IMR-90 (cell line): ENCODE results near the gene FAM186B.

Experiments
- MXI1 ChIP-seq: IDR thresholded peaks from 2 replicates; pipeline ENCODE4 v1.6.1; 2012; ENCODE audit warnings: low read depth, mild to moderate bottlenecking, low read length, moderate library complexity, borderline replicate concordance
- POLR2A ChIP-seq: IDR thresholded peaks from 2 replicates; pipeline ENCODE4 v1.6.1; 2012; ENCODE audit warnings: mild to moderate bottlenecking, low read depth, low read length
- RFX5 ChIP-seq: IDR thresholded peaks from 2 replicates; pipeline ENCODE4 v1.8.0; 2012; ENCODE audit warnings: low read depth, mild to moderate bottlenecking, low read length, moderate library complexity
- TF ChIP-seq, protein P1 (sequence below): conservative IDR thresholded peaks from 2 replicates; pipeline ENCODE4 v1.5.1; 2012; ENCODE audit warnings: mild to moderate bottlenecking, low read depth, low read length, improper control_type of control experiment
- TF ChIP-seq, protein P2 (sequence below): fragments of 150-350 bp; IDR thresholded peaks from 2 replicates; pipeline ENCODE4 v1.6.1; 2017; ENCODE audit warnings: mild to moderate bottlenecking, antibody characterized with exemption, low read length, low read depth

- TF ChIP-seq, protein P1, sequence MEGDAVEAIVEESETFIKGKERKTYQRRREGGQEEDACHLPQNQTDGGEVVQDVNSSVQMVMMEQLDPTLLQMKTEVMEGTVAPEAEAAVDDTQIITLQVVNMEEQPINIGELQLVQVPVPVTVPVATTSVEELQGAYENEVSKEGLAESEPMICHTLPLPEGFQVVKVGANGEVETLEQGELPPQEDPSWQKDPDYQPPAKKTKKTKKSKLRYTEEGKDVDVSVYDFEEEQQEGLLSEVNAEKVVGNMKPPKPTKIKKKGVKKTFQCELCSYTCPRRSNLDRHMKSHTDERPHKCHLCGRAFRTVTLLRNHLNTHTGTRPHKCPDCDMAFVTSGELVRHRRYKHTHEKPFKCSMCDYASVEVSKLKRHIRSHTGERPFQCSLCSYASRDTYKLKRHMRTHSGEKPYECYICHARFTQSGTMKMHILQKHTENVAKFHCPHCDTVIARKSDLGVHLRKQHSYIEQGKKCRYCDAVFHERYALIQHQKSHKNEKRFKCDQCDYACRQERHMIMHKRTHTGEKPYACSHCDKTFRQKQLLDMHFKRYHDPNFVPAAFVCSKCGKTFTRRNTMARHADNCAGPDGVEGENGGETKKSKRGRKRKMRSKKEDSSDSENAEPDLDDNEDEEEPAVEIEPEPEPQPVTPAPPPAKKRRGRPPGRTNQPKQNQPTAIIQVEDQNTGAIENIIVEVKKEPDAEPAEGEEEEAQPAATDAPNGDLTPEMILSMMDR = no peak
- no peak for TF ChIP-seq POLR2A
- TF ChIP-seq MXI1 = no peak
- TF ChIP-seq, protein P2, sequence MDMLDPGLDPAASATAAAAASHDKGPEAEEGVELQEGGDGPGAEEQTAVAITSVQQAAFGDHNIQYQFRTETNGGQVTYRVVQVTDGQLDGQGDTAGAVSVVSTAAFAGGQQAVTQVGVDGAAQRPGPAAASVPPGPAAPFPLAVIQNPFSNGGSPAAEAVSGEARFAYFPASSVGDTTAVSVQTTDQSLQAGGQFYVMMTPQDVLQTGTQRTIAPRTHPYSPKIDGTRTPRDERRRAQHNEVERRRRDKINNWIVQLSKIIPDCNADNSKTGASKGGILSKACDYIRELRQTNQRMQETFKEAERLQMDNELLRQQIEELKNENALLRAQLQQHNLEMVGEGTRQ = no peak
- TF ChIP-seq RFX5 = no peak
These were observed 65.0 kb downstream of the FAM186B start for GRCh38 chr12:49540229-49541139.
